ENCODE data around the gene DBH. TPM values are rescaled to one million over a fixed set of nuclear protein-coding genes. Genes with fewer than 3 reads are reported as not detected.

Gene DBH
- 100 to 1,000 TPM in 1 of 9 donors, 10 to 100 TPM in 3, 1 to 10 TPM in 2, under 1 TPM in 2, not detected in 1; 0.24 to 234 (median 8.3) TPM for total RNA-seq
- polyA plus RNA-seq, result 100 to 1,000 TPM in 2 of 3 donors, 10 to 100 TPM in 1; 47.0 to 211 (median 147) TPM
- long read RNA-seq, donor 1, result 0 reads
- long read RNA-seq, donor 2, result 0 reads
- long read RNA-seq, donor 3, transcript DBH-202 (12 exons, 3,775 nt), result major isoform, 5 of 5 reads
- long read RNA-seq, donor 3, partial matches to known transcripts, result 0 of 5 reads
- long read RNA-seq, donor 3, other reads (novel, unspliced or antisense), result 0 of 5 reads
- long read RNA-seq, donor 4, partial matches to known transcripts, result 1 of 1 reads
- long read RNA-seq, donor 4, other reads (novel, unspliced or antisense), result 0 of 1 reads
- long read RNA-seq, donor 5, partial matches to known transcripts, result 3 of 7 reads
- long read RNA-seq, donor 5, other reads (novel, unspliced or antisense), result 0 of 7 reads
- long read RNA-seq, donor 6, transcript DBH-202 (12 exons, 3,775 nt), result major isoform, 109 of 182 reads
- long read RNA-seq, donor 6, partial matches to known transcripts, result 65 of 182 reads
- long read RNA-seq, donor 6, other reads (novel, unspliced or antisense), result 8 of 182 reads
- long read RNA-seq, donor 7, result 0 reads
- long read RNA-seq, donor 8, partial matches to known transcripts, result 0 of 1 reads
- long read RNA-seq, donor 8, other reads (novel, unspliced or antisense), result 0 of 1 reads
- long read RNA-seq, donor 9, result 0 reads
- long read RNA-seq, donor 10, partial matches to known transcripts, result 5 of 7 reads
- long read RNA-seq, donor 10, other reads (novel, unspliced or antisense), result 0 of 7 reads

DNA sequence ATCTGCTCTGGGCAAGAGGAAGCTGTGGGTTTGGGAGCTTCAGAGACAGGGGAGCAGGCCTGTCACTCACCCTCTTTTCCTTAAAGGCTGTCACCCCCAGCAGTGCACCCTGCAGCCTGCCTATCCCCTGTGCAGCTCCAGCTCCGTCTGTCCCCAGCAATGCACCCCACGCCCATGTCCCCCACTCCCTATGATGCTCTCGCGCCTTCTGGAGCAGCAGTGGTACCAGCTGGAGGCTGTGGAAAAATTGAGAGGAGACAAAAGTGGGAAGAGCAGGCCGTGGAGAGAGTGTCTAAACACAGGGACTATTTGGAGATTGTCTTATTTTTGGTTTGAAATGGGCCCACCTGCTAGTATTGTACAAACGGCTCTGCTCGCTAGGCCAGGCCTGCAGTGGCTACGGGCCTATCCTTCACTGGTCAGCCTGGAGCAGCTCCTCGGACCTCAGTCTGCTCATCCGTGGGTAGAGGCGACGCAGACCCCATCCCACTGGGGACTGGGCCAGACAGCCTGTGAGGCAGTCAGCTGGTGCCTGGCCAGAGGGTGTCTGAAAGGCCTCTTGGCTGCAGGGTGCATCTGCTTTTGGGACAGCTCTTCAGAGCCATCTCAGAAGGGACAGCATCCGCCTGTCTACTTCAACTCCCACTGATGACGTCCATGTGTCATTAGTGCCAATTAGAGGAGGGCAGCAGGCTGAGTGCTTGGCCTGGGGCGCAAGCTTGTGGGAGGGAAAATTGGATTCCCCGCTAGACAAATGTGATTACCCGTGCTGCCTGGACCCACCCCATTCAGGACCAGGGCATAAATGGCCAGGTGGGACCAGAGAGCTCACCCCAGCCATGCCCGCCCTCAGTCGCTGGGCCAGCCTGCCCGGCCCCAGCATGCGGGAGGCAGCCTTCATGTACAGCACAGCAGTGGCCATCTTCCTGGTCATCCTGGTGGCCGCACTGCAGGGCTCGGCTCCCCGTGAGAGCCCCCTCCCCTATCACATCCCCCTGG is at the start of gene DBH:
DBH (plus strand) TSS at position 831 of the 999 bp plus-strand sequence; CDS start at position 840, 9 bp downstream.
- intact Hi-C loops (cut with DNase I), result no loop called here
- Histone ChIP-seq H3K36me3 (replicated peaks in 1 of 2) (no peaks in the 10 kb centered on the region), H3K27ac (peak within 1 kb of the TSS in 1 of 5 donors; percentile 56), H3K9me3 (replicated peaks in 1 of 3) (no peaks in the 10 kb centered on the region), H3K4me3 (no peak within 1 kb of the TSS), H3K27me3 (no peaks in the 10 kb centered on the region), H3K4me1 (replicated peaks in 1 of 2) (peaks cover 0 to 11% of the 10 kb centered on the region in 2 donors)
- DNase-seq, result peak in 2 of 7 donors; percentile 45 to 94
- 68 to 84% (median 77%) methylated on average over 16 to 24 of the region's 24 CpGs for WGBS, 4 donors
- TF ChIP-seq POLR2A (IDR thresholded peaks at IDR 0.05), result peak in 1 of 2 donors; percentile 67
- TF ChIP-seq, protein P1, sequence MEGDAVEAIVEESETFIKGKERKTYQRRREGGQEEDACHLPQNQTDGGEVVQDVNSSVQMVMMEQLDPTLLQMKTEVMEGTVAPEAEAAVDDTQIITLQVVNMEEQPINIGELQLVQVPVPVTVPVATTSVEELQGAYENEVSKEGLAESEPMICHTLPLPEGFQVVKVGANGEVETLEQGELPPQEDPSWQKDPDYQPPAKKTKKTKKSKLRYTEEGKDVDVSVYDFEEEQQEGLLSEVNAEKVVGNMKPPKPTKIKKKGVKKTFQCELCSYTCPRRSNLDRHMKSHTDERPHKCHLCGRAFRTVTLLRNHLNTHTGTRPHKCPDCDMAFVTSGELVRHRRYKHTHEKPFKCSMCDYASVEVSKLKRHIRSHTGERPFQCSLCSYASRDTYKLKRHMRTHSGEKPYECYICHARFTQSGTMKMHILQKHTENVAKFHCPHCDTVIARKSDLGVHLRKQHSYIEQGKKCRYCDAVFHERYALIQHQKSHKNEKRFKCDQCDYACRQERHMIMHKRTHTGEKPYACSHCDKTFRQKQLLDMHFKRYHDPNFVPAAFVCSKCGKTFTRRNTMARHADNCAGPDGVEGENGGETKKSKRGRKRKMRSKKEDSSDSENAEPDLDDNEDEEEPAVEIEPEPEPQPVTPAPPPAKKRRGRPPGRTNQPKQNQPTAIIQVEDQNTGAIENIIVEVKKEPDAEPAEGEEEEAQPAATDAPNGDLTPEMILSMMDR (IDR thresholded peaks at IDR 0.05), result no peak

DNA sequence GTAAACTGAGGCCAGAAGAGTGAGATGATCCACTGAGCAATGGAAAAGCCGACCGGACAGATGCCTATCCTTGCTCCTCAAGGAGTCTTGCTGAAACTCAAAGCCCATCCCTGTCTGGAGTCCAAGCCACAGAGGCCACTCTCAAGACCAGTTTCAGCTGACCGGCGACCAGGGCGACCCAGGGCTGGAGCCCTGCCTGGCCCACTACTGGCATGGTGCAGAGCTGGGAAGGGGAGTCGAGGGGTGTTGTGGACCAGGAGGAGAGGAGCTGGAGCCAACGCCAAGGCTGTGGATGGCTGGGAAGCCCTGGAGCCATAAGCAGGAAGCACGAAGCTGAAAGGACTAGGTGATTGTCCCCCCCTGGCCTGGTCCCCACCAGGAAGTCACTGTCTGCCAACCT is 49.1 kb upstream of the DBH start:
- Histone ChIP-seq H3K27ac (no peak overlapping the region), H3K9me3 (replicated peaks in 1 of 3) (no peaks in the 10 kb centered on the region), H3K36me3 (replicated peaks in 1 of 2) (no peaks in the 10 kb centered on the region), H3K4me3 (no peak overlapping the region), H3K27me3 (peaks cover 17% of the 10 kb centered on the region), H3K4me1 (replicated peaks in 1 of 2) (no peaks in the 10 kb centered on the region)
- 75 to 86% (median 80%) methylated on average over 8 of the region's 8 CpGs for WGBS, 4 donors
- intact Hi-C loops (cut with DNase I), result no loop called here
- TF ChIP-seq, protein P1 (IDR thresholded peaks at IDR 0.05), result no peak
- no peak for TF ChIP-seq POLR2A (IDR thresholded peaks at IDR 0.05)
- DNase-seq, result no peak

DNA sequence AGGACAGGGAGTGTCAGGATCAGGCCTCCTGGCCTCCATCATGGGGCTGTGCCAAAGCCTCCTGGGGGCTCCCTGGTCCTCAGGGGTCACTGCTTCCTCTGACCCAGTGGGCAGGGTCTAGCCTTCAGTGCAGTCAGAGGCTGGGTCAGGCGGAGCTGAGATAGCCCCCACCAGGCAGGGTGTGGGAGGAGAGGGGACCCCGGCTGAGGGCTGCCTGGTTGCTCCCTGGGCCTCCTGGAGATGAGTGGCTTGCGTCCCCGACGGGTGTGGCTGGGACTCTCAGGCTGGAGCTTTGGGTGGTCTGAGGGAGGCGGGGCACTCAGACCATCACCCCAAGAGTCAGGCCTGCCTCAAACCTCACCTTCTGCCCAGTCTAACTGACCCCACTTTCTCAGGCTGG is 48.7 kb upstream of the DBH start:
- H3K36me3 ChIP-seq (replicated peaks in 1 of 2), result no peaks in the 10 kb centered on the region
- H3K4me1 ChIP-seq (replicated peaks in 1 of 2), result no peaks in the 10 kb centered on the region
- H3K27ac ChIP-seq, result no peak overlapping the region
- TF ChIP-seq, protein P1 (IDR thresholded peaks at IDR 0.05), result no peak
- no peak for TF ChIP-seq POLR2A (IDR thresholded peaks at IDR 0.05)
- DNase-seq, result no peak
- peaks cover 17% of the 10 kb centered on the region for H3K27me3 ChIP-seq
- intact Hi-C loops (cut with DNase I), result no loop called here
- no peaks in the 10 kb centered on the region for H3K9me3 ChIP-seq (replicated peaks in 1 of 3)
- no peak overlapping the region for H3K4me3 ChIP-seq
- 70 to 79% (median 74%) methylated on average over 5 to 6 of the region's 6 CpGs for WGBS, 4 donors

Measured in adrenal gland (tissue), 19 donors.